ENCODE data around the gene EZH1. TPM values are rescaled to one million over a fixed set of nuclear protein-coding genes. Genes with fewer than 3 reads are reported as not detected.

EZH1 gene
- total and polyA plus RNA-seq, 2 of the 4 experiments (the other 2 are of a cell fraction), result 17.6 to 27.3 TPM

DNA sequence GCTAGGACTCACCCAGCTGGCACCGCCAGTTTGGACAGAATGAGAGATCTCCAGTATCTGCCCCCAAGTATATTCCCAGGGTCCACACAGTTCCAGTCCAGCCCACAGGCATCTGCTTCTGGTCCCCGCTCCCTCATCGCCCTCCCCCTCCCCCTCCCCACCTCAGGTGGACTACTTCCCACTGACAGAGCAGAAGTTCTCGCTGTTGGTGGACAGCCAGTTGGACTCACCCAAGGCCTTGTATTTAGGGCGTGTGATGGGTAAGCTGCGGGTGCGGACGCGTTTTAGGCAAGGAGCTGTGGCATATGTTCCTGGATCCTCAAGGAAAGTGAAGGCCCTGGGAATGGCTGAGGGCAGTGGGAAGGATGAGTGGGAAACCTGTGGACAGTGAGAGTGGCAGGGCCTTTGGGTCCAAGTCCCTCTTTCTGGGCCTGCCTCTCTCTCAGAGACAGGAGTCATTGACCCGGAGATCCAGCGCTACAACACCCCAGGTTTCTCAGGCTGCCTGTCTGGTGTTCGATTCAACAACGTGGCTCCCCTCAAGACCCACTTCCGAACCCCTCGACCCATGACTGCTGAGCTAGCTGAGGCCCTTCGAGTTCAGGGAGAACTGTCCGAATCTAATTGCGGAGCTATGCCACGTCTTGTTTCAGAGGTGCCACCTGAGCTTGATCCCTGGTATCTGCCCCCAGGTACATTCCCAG, 47.6 kb downstream of the EZH1 start (continued):
- TF ChIP-seq ELK1 (IDR thresholded peaks at IDR 0.05; ENCODE audit: borderline replicate concordance, low read depth, low read length) (no peak), MAZ (IDR thresholded peaks at IDR 0.05; ENCODE audit: borderline replicate concordance, low read depth, low read length) (no peak)

- 95% methylated on average over 19 of the region's 20 CpGs; no CpG with 5 or more reads in 1 of the 2 experiments for WGBS, 2 experiments (ENCODE audit: extremely low coverage in 2 of 2, insufficient read length in 1 of 2)
- no peak overlapping the region for H3K4me3 ChIP-seq (ENCODE audit: insufficient read depth, low read depth, low read length)
- H3K79me1 ChIP-seq (ENCODE audit: low read depth in 1 of 2, low read length in 2 of 2), result no peaks in the 10 kb centered on the region
- POLR2A ChIA-PET (ENCODE audit: unreplicated experiment), result no interaction called here
- H3K36me3 ChIP-seq (ENCODE audit: control insufficient read depth, insufficient read depth, low read length), result peaks cover 52% of the 10 kb centered on the region
- H2BK5ac ChIP-seq (ENCODE audit: low read depth, low read length, poor library complexity, severe bottlenecking), result no peak overlapping the region
- no peaks in the 10 kb centered on the region for H3K9me3 ChIP-seq (ENCODE audit: control insufficient read depth, insufficient read depth, low read length)
- no peak overlapping the region for H2BK15ac ChIP-seq (ENCODE audit: low read depth, low read length)
- no peak overlapping the region for H4K5ac ChIP-seq (ENCODE audit: low read depth, low read length)
- no peak for TF ChIP-seq MAFK (IDR thresholded peaks at IDR 0.05; ENCODE audit: low read depth, low read length)
- H3K27me3 ChIP-seq (ENCODE audit: control insufficient read depth, insufficient read depth, low read length), result no peaks in the 10 kb centered on the region
- H3K9ac ChIP-seq (ENCODE audit: low read depth, low read length), result no peak overlapping the region
- intact Hi-C loops (cut with micrococcal nuclease), result no loop called here
- in situ Hi-C loops (cut with MboI; ENCODE audit: low sequenced_read_pairs), result loop anchor here (25.0 kb wide), 1 partner anchor 617 kb away; no protein-coding TSS in a partner anchor
- H4K20me1 ChIP-seq (ENCODE audit: insufficient read depth, low read length), result no peaks in the 10 kb centered on the region; the same call in 1 of the 2 replicates
- ATAC-seq (ENCODE audit: low read depth), result no peak
- no peak overlapping the region for H3K18ac ChIP-seq (ENCODE audit: low read depth, low read length)
- H3K4ac ChIP-seq (ENCODE audit: low read depth, low read length), result no peak overlapping the region
- no peak overlapping the region for H2BK20ac ChIP-seq (ENCODE audit: low read depth, low read length)
- no peak overlapping the region for H4K91ac ChIP-seq (ENCODE audit: insufficient read depth, low read depth, low read length)
- H3K27ac ChIP-seq (ENCODE audit: insufficient read depth, low read length), result no peak overlapping the region
- no peak overlapping the region for H3K23ac ChIP-seq (ENCODE audit: low read depth, low read length)
- no peak overlapping the region for H2AFZ ChIP-seq (replicated peaks; ENCODE audit: low read length, poor library complexity)
- no peak overlapping the region for H2AK5ac ChIP-seq (ENCODE audit: low read depth, low read length)
- CTCF ChIA-PET, result no interaction called here
- H4K8ac ChIP-seq (ENCODE audit: low read depth in 2 of 2, low read length in 2 of 2), result no peak overlapping the region
- H2AK9ac ChIP-seq (replicated peaks; ENCODE audit: low read depth, low read length, poor library complexity), result no peak overlapping the region
- no peak overlapping the region for H2BK120ac ChIP-seq (ENCODE audit: low read depth, low read length)
- H3K56ac ChIP-seq (ENCODE audit: extremely low read depth, insufficient read depth, low read length), result no peak overlapping the region
- no peak for DNase-seq
- no peak overlapping the region for H3K14ac ChIP-seq (replicated peaks; ENCODE audit: low read depth, low read length)
- peaks cover 3% of the 10 kb centered on the region; the same call in 1 of the 2 replicates for H3K4me1 ChIP-seq (ENCODE audit: control insufficient read depth, insufficient read depth, low read length)
- no peak overlapping the region for H3K4me2 ChIP-seq (ENCODE audit: low read depth, low read length)
- peaks cover 5% of the 10 kb centered on the region; the same call in 1 of the 2 replicates for H3K9me1 ChIP-seq (ENCODE audit: insufficient read depth, low read length)
- dilution Hi-C loops (cut with HindIII; ENCODE audit: low sequenced_read_pairs, unreplicated experiment), result no loop called here
- no TSS peak for BruUV-seq (replicated peaks)
Measured at GRCh38 chr17:42695500-42695899, 49.3 kb downstream of the EZH1 start.

Data from IMR-90 (cell line).